Panc1 (cell line): Measurements from ENCODE around the gene OR8G5.

ENCODE experiments used
- POLR2AphosphoS5 ChIP-seq: IDR thresholded peaks from 2 replicates; pipeline ENCODE4 v1.6.1; 2012; ENCODE audit warnings: mild to moderate bottlenecking, low read depth, low read length, moderate library complexity
- SIN3A ChIP-seq: IDR thresholded peaks from 2 replicates; pipeline ENCODE4 v1.6.1; 2012; ENCODE audit warnings: low read depth, mild to moderate bottlenecking, low read length, moderate library complexity, borderline replicate concordance; ENCODE audit not compliant: insufficient read depth
- TF ChIP-seq, protein P1 (sequence below): fragments of 450-650 bp; IDR thresholded peaks from 2 replicates; pipeline ENCODE4 v1.5.1; 2017; ENCODE audit warnings: mild to moderate bottlenecking
- TF ChIP-seq, protein P2 (sequence below), 2 experiments: IDR thresholded peaks; 2 replicates each; pipeline ENCODE4 v1.6.1; 2011 to 2012; ENCODE audit warnings: low read depth in 2 of 2, control low read depth in 1 of 2, low read length in 1 of 2, mild to moderate bottlenecking in 1 of 2, moderate library complexity in 1 of 2; ENCODE audit not compliant: insufficient read depth in 1 of 2

DNA sequence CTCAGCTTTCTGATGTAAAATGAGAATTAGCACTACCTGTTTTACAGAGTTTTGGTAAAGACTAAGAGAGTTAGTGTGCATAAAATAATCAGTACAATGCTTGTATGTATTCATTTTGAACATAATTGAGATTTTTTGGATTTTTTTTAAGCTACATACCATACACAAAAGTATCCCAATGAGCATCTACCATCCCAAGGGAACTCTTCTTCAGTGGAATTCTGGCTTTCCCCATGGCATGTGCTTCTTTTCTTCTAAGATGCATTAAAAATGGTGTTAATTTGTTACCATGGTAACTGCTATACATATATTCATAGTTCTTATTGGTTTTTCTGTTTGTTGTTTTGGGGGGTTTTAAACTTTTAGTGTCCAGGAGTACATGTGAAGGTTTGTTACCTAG, 39.8 kb downstream of the OR8G5 start:
- no peak for TF ChIP-seq POLR2AphosphoS5
- TF ChIP-seq, protein P1, sequence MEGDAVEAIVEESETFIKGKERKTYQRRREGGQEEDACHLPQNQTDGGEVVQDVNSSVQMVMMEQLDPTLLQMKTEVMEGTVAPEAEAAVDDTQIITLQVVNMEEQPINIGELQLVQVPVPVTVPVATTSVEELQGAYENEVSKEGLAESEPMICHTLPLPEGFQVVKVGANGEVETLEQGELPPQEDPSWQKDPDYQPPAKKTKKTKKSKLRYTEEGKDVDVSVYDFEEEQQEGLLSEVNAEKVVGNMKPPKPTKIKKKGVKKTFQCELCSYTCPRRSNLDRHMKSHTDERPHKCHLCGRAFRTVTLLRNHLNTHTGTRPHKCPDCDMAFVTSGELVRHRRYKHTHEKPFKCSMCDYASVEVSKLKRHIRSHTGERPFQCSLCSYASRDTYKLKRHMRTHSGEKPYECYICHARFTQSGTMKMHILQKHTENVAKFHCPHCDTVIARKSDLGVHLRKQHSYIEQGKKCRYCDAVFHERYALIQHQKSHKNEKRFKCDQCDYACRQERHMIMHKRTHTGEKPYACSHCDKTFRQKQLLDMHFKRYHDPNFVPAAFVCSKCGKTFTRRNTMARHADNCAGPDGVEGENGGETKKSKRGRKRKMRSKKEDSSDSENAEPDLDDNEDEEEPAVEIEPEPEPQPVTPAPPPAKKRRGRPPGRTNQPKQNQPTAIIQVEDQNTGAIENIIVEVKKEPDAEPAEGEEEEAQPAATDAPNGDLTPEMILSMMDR, result no peak
- TF ChIP-seq, protein P2, sequence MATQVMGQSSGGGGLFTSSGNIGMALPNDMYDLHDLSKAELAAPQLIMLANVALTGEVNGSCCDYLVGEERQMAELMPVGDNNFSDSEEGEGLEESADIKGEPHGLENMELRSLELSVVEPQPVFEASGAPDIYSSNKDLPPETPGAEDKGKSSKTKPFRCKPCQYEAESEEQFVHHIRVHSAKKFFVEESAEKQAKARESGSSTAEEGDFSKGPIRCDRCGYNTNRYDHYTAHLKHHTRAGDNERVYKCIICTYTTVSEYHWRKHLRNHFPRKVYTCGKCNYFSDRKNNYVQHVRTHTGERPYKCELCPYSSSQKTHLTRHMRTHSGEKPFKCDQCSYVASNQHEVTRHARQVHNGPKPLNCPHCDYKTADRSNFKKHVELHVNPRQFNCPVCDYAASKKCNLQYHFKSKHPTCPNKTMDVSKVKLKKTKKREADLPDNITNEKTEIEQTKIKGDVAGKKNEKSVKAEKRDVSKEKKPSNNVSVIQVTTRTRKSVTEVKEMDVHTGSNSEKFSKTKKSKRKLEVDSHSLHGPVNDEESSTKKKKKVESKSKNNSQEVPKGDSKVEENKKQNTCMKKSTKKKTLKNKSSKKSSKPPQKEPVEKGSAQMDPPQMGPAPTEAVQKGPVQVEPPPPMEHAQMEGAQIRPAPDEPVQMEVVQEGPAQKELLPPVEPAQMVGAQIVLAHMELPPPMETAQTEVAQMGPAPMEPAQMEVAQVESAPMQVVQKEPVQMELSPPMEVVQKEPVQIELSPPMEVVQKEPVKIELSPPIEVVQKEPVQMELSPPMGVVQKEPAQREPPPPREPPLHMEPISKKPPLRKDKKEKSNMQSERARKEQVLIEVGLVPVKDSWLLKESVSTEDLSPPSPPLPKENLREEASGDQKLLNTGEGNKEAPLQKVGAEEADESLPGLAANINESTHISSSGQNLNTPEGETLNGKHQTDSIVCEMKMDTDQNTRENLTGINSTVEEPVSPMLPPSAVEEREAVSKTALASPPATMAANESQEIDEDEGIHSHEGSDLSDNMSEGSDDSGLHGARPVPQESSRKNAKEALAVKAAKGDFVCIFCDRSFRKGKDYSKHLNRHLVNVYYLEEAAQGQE (IDR thresholded peaks at IDR 0.05; ENCODE audit: insufficient read depth in 1 of 2, low read depth in 2 of 2, low read length in 1 of 2), result no peak
- TF ChIP-seq SIN3A, result no peak
